Stimulated activated CD8-positive, alpha-beta memory T cell treated with anti-CD3 and anti-CD28 coated beads, Interleukin-4, amount 100 ng/mL, for 48 hours (primary cell): ENCODE results near the gene SLX9.
"Not testable (repeated sequence)": the region's sequence is repeated elsewhere in the genome, so short reads cannot be mapped to it uniquely, and the experiment has no call there.

Experiments used
- DNase-seq: peaks from one replicate; pipeline ENCODE4 v3.0.0-alpha.2; 2020

Gene SLX9

GRCh38 chr21:44918107-44918470 lies 21.7 kb upstream of the SLX9 start:
- no peak for DNase-seq

DNA sequence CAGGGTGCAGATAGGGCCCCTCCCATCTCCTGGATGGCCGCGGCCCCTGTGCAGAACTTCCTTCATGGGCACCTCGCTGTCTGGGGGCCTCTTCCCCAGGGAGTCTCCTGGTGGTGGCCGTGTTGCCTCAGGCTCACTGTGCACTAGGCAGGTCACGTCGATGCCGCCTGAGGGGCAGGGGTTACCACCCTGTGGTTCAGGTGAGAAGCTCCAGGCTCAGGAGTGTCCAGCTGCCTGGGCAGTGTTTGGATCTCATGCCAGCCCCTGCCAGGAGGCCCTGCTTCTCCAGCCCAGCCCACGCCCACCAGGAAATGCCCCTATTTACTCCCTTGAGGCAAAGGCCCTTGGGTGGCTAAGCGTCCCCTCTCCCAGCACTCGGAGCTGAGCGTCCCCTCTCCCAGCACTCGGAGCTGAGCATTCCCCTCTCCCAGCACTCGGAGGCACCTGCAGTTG lies 21.2 kb upstream of the SLX9 start:
- DNase-seq = no peak

GRCh38 chr21:44919111-44919912 lies 20.5 kb upstream of the SLX9 start:
- peak; percentile 63 for DNase-seq

DNA sequence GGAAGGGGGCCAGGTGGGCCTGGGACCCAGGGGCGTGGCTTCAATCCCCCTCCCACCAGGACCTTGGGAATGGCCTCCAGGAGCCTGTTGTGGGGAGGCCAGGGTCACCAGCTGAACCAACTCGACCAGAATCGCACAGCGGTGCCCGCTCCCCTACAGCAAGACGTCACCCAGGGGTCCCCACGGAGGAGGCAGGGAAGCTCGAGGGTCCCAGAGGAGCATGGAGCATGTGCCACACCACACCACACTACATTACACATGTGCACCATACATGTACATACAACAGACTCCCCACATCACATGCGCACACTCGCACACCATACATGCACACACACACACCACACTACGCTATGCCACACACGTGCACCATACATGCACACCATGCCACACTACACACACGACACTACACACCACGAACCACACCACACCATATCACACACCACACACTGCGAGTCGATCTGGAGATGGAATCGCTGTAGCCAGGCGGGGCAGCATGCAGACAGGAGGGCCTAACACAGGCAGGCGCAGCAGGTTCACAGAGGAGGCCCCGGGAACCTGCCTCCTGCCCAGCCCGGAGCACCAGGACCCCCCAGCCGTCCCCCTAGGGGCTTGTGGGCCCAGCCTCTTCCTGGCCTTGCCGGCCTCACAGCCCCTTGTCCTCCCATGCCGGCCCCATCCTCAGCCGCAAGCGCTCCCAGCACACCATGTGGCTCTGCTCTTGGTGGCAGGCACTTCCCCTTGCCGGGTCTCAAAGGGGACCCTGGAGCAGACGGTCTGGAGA lies 19.7 kb upstream of the SLX9 start:
- DNase-seq = peak; percentile 40

DNA sequence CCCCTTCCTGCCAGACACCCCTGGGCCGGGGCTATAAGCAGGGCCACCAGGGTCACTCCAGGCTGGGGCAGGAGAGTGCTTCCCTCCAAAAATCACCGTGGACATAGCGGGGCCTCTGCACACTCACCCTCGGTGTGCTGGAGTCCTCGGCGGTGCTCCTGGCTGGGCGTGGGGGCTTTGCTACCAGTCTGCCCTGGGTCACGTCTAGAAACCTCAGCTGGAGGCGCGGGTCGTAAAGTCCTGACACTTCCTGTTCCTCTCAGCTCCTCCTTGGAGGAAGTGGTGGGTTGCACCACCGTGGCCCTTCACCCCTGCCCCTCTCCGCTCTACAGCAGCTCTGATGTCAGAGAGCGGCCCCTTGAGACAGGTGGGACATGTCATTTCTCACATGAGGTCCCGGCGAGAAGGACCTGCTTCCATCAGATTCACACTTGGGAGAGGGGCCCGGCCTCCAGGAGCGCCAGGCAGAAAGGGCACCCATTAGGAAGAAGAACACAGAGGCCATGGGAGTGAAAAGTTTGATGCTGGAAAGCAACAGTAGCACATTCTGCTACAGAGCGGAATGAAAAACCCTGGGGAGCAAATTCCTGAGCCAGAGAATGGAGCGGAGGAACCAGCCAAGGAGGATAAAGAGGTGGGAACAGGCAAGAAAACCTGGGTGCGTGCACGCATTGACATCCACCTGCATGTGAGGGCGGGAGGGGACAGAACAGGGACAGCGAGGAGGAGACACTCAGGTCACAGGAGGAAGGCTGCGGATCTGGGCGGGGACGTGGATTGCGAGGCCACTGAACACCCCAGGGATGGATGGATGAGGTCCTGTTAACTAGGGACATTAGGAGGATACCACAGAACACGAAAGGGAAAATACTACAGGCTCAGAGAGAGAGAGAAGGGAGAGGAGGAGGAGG lies 18.9 kb upstream of the SLX9 start, which contains the start of gene ITGB2:
TSS of gene ITGB2 (minus strand) at position 206 of the 911 bp plus-strand sequence. CDS start 10,117 bp downstream, outside the sequence.
- peak; percentile 81 for DNase-seq

- DNase-seq = no peak
Measured at GRCh38 chr21:44921928-44922327, 17.9 kb upstream of the SLX9 start.

DNA sequence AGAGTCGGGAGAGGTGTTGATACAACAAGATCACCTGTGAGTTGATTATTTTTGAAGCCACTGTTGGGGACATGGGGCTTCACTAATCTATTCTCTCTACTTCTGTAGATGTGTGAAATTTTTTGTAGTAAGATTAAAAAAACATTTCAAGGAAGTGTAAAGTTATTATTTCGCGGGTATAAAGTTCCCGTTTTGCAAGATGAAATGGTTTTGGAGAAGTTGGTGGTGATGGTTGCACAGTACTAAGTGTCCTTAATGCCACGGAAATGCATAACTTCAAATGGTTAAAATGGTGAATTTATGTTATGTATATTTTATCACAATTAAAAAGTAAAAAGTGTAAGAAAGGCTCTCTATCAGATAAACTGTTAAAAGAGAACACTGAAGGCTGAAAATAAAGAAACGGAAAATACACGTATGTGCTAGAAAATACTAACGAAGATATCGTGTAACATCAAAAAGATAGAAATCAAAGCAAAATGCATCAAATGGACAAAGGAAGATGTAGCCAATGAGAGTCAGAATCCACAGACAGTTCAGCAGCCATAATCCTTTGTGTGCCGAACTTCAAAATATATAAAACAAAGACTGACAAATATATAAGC lies 16.2 kb upstream of the SLX9 start:
- no peak for DNase-seq

GRCh38 chr21:44924606-44925377 lies 15.0 kb upstream of the SLX9 start:
- no peak for DNase-seq

DNA sequence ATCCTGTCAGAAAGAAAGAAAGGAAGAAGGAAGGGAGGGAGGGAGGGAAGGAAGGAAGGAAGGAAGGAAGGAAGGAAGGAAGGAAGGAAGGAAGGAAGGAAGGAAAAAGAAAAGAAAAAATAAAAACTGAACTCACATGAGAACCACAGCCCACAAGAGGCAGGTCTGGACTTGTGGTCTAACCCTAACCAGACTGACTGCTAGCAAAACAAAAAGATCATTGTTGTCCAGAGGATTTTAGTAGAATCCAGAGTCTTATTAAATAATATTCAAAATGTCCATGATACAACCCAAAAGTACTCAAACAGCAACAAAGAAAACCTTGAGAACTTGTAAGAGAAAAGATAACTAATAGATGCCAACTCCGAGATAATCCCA lies 14.5 kb upstream of the SLX9 start:
- DNase-seq = no peak

- DNase-seq = peak; percentile 70
Measured at GRCh38 chr21:44926331-44927101, 13.3 kb upstream of the SLX9 start.

GRCh38 chr21:44927259-44927586 lies 12.6 kb upstream of the SLX9 start:
- no peak for DNase-seq

- peak; percentile 89 for DNase-seq
Measured at GRCh38 chr21:44927587-44928461, 12.0 kb upstream of the SLX9 start.

DNA sequence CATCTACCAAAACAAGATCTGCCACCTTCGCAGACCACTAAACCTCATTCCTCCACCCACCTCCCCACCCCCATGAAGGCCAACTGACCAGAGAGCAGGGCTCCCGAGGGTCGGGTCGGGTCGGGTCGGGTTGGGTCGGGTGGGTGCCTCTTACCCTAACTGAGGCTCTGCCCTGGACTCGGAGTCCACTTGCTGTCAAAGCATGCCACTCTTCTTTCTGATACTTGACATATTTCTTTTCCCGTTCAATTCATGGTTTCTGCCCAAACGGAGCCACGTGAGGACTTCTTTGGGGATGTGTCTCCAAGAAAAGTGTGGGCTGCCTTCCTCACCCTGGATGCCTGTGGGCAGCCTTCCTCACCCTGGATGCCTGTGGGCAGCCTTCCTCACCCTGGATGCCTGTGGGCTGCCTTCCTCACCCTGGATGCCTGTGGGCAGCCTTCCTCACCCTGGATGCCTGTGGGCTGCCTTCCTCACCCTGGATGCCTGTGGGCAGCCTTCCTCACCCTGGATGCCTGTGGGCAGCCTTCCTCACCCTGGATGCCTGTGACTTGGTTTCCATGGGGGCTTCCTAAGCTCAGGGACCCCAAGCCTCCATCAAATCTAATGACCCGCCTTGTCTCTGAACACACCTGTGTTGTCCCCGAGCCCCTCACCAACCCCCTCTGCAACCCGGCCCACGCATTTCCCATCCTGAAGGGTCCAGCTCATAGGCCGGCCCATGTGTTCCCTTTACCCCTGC lies 11.2 kb upstream of the SLX9 start:
- DNase-seq = not testable (repeated sequence)

GRCh38 chr21:44929242-44929798 lies 10.5 kb upstream of the SLX9 start:
- peak; percentile 30 for DNase-seq

DNA sequence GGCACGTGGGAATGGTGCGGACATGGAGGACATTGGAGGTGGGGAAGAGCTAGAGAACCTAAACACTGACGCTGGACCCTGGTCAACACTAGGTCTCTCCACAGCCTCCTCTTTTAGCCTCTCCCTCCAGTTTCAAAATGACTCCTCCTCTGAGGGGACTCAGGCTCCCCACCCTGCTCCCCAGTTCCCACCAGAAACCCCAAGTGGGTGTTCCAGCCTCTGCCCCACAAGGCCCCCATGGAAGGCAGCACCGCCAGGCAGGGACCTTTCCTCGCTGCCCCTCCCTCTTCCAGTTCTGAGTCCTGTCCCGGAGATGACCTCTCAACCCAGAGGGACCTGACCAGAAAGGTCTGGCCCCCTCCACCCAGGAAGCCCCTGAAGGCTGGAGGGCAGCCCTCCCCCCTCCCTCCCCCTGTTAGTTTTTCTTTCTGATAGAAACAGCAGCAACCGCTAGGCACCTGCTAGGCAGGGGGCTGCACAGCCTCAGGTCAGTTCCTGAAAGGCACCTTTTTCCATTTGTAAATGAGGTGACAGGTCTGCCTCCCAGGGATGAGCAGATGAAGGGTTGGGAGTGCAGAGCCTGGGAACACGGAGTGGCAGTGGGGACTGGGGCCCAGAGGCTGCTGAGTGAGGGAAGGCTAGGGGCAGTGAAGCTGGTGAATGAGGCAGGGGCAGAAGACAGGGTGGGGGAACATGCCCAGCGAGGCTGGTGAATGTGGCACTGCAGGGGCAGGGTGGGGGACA lies 9.9 kb upstream of the SLX9 start:
- no peak for DNase-seq

- DNase-seq = peak; percentile 77
Measured at GRCh38 chr21:44930543-44930981, 9.3 kb upstream of the SLX9 start.

DNA sequence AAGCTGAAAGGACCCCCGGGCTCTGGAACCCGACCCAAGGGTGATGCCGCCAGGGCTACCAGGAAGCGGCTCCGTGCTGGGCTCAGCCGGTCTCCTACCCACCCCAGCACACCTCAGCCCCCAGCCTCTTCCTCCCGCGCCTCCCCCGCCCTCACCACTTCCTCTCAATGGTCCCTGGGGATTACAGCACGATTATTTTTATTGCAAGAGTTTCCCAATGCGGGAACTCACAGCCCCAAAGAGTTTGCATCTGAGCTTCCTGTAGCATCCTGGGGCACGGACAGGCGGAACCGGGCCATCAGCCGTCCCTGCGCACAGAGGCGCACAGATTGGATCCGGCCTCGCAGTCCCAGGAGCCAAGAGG lies 8.7 kb upstream of the SLX9 start:
- peak; percentile 43 for DNase-seq
